Hindlimb muscle (tissue), 1 donor: Measurements from ENCODE around the gene CPOX. TPM values are rescaled to one million over a fixed set of nuclear protein-coding genes. Genes with fewer than 3 reads are reported as not detected.

Experiments
- DNase-seq: peaks from one replicate; pipeline ENCODE4 v3.0.0-alpha.2; 2013
- polyA plus RNA-seq: library from polyadenylated mRNA; unstranded; fragments of 120-200 nt; gene quantifications from one replicate; pipeline ENCODE4 v1.2.1, GENCODE V29; 2013; ENCODE audit not compliant: insufficient read length

Gene CPOX
- polyA plus RNA-seq, 1 donor: 13.7 TPM

DNA sequence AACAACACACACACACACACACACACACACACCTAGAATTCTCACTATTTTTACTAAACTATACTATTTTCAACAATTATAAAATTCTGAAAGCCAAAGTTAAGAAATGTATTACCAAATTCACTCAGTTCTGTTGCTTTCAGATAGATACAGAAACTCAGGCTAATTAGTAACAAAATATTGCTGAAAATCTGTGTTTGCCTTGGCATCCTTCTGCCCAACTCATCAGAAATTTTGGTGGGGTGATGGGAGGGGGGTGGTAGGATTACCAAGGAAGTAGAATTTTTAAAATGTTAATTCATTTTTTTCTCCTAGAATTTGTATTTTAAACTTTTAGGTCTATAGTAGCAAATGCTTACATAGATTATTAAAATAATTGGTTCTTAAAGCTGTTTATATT, 2.7 kb upstream of the CPOX start:
- DNase-seq: no peak

DNA sequence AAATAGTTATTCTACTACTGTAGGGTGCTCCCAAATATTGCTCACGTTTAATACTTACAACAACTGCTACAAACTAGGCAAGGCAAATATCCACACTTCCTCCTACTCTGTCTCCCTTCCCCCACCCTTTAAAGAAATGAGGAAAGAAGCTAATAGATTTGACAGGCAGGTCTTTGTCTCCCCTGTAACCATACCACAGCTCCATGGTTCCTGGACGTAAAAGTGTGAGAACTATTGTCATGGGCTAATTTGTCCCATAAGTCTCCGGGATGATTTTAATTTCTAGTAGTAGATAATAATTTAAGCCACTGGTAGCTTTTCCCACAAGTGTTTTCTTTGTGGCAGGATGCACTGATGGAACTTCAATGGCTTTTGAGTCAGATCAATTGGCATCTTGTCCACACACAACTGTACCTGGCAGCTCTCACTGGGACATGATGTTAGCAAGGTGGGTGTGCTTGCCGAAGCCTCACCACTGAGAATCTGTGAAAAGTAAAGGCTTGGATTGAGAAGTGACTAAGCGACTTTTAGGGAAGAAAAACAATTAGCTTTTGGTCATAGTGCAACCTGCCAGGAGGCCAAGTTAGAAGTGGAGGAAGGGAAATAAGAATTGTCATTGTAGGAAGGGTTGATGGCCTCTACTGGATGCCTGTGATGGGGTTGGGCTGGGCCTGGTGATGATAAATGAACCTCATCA, 1.4 kb upstream of the CPOX start:
- DNase-seq: no peak

- no peak for DNase-seq
These were observed 971 bp downstream of the CPOX start for GRCh38 chr3:98592345-98592935.

GRCh38 chr3:98589331-98590036, 3.9 kb downstream of the CPOX start:
- no peak for DNase-seq

GRCh38 chr3:98588065-98588464, 5.3 kb downstream of the CPOX start:
- no peak for DNase-seq

- DNase-seq: no peak
These were observed 5.8 kb downstream of the CPOX start for GRCh38 chr3:98587654-98588053.

GRCh38 chr3:98584547-98584946, 8.9 kb downstream of the CPOX start:
- no peak for DNase-seq

DNA sequence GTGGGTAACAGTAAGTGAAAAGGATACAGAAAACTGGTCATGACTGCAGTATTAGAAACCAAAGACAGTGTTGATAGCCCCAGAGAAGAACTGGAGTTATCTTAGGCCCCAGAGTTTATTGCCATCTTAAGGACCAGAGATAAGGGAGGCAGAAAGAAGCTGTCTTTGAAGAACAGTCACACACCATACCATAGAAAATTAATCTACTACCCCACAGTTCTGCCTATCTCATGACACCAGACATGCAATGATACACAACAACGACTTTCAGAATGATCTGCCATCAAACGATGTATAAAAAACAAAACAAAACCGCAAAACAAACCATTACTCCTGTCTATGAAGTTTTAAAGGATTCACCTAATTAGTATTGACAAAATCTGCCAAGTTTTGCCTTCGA, 9.6 kb downstream of the CPOX start:
- no peak for DNase-seq

- no peak for DNase-seq
These were observed 11.4 kb downstream of the CPOX start for GRCh38 chr3:98582042-98582441.

- no peak for DNase-seq
These were observed 11.9 kb downstream of the CPOX start for GRCh38 chr3:98581474-98581873.

- no peak for DNase-seq
These were observed 12.7 kb downstream of the CPOX start for GRCh38 chr3:98580401-98581386.

DNA sequence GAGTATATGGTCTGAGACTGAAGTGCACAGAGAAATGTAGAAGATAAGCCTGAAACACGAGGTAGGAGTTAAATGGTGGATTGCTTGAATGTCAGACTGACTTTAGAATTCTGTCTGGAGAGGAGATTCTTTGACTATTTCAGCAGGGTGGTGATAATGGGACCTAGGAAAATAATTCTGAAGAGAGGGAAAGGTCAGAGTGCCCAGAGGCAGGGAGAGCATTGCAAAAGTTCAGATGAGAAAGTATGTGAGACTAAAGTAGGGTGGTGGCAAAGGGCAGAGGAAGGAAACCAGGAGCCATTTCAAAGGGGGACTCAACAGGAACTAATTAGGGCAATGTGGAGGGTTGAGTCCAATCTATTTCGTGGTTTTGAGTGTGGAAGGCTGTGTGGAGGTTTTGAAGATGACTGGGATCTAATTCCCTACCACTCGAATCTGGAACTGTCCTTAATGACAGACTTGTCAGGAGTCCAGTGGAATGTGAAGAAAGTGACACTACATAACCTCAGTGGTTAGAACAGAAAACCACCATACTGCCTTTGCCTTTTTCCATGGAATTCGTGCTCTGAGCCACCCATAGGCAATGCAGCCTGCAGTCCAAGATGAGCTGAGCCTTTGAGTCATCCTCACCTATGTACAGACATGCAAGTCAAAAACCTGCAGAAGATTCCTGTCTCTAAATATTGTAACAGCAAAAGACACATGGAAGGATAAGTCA, 16.1 kb downstream of the CPOX start:
- no peak for DNase-seq

GRCh38 chr3:98574132-98574531, 19.3 kb downstream of the CPOX start:
- no peak for DNase-seq

GRCh38 chr3:98573181-98573728, 20.2 kb downstream of the CPOX start:
- DNase-seq: no peak

DNA sequence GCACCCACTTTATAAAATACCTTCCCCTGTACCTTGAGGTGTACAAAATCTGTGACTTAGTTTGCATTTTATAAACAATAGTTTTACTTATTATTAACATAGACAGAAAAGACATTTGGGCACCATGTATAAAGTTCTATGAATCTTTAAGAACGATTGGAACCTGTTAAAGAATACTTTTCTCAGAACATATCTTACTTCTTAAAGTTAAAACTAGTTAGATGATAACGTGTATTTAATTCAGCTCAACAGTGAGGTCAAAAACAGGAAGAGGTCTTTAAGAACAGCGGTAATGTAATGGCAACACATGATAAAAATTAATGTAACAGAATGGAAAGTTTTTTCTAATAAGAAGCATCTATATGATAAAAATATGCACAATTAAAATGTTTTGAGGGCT, 25.0 kb downstream of the CPOX start:
- no peak for DNase-seq

DNA sequence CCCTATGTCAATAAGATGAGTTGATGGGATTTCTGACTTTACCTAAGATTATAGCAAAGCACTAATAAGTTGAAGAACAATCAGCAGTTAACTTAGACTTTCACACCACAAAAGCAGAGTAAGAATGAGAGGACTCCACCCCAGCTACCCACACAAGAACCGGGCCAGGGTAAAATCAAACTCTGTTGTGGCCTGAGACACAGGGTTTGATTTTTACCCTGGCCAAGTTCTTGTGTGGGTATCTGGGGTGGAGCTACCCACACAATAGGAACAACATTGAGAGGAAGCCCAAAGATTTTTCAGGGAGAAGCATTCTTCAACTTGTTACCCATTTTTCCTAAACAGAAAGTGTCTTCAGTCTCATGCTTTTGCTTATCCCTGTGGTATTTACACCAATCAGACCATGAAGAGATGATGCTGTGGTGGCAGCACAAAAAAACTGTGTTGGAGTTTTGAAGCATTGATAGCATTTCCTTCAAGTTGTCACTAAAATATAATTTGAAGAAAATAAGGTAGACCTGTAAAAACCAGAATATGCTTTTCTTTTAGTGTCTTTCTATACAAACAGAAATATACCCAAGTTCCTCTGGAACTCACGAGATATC, 25.6 kb downstream of the CPOX start:
- DNase-seq: no peak

- DNase-seq: no peak
These were observed 27.6 kb downstream of the CPOX start for GRCh38 chr3:98565843-98566242.

DNA sequence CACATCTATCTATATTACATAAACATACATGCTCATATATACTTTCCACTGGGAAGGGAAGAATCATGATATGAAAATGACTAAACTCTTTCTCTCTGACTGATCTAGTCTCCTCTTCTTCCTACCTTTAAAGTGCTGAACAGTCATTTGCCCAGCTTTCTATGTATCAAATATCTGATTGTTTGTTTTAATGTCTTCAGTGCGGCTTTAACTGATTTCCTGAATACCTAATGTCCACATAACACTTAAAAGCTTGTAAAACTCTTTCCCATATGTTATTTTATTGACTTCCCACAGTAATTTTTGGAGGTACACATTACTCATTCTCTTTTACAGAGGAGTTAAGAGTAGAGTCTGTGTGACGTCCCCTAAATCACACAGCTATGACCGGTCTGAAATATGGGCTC, 28.2 kb downstream of the CPOX start:
- DNase-seq: no peak

DNA sequence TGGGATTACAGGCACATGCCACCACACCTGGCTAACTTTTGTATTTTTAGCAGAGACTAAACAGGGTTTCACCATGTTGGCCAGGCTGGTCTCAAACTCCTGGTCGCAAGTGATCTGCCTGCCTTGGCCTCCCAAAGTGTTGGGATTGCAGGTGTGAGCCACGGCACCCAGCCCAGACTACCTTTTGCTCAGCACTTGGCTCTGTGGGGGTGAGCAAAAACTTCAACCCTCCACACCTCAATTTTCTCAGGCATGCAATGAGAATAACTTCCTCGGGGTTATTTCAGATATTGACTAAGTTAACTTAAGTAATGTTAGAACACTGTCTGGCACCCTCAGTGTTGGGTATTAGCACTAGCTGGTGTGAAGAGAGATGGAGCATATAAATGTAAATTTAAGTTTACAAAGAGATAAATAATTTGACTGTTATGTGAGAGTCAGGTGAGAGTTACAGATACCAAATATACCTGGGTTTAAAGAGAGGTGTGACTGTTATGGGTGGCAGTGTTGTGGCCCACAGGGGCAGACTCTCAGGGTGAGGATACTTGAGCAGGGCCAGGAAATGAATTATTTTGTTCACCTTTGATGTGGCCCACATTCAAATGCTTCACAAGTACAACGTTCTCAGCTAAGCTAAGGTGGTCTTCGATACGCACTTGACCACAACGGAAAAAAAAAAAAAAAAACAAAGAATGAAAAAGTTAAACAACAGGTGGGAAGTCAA, 29.0 kb downstream of the CPOX start:
- no peak for DNase-seq

DNA sequence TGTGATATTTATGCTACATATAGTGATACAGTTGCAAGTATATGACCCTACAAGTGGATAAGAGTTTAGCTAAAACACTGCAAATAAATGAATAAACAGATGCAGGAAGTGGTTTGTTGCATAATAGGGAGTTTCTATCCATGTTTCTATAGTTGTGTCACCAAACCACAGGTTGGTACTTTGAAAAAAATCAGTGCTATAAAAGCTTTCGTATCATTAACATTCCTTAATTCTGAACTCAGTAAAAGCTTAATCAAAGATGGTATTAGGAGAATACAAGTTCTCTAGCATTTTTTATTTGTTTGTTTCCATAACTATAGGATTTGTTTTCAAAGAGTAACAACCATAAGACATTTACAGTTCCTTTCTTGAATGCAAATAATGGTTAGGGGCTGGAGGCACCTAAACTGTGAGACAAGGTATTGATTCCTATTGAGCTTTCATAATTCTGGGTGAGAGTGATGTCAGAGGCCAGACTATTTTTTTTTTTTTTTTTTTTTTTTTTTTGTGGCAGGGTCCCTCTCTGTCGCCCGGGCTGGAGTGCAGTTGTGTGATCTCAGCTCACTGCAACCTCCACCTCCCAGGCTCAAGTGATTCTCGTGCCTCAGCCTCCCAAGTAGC, 29.6 kb downstream of the CPOX start:
- DNase-seq: no peak
